Nephron progenitor cell (in vitro differentiated cells): ENCODE data around the gene TCERG1L.

Experiments
- DNase-seq: peaks from one replicate; pipeline ENCODE4 v3.0.0; 2021
- H3K27ac Mint-ChIP-seq: 2 replicates; pipeline ENCODE4 v1.8.0; 2021; ENCODE audit warnings: mild to moderate bottlenecking, moderate library complexity, mixed read lengths
- H3K27me3 Mint-ChIP-seq: 2 replicates; pipeline ENCODE4 v1.8.0; 2021; ENCODE audit warnings: mild to moderate bottlenecking, low read depth, mixed read lengths; ENCODE audit not compliant: poor library complexity
- H3K36me3 Mint-ChIP-seq: 2 replicates; pipeline ENCODE4 v1.8.0; 2021; ENCODE audit warnings: low read depth, mixed read lengths
- H3K4me1 Mint-ChIP-seq: 2 replicates; pipeline ENCODE4 v1.8.0; 2021; ENCODE audit warnings: mixed read lengths
- H3K4me3 Mint-ChIP-seq: 2 replicates; pipeline ENCODE4 v1.8.0; 2021; ENCODE audit warnings: mild to moderate bottlenecking, moderate library complexity, mixed read lengths
- H3K9me3 Mint-ChIP-seq: 2 replicates; pipeline ENCODE4 v1.8.0; 2021; ENCODE audit warnings: mild to moderate bottlenecking, moderate library complexity, mixed read lengths
- TF ChIP-seq, protein P1 (sequence below): fragments of 200-600 bp; sonication (generic); IDR thresholded peaks from 2 replicates; pipeline ENCODE4 v1.5.0; 2021; ENCODE audit warnings: antibody characterized with exemption

TCERG1L gene

DNA sequence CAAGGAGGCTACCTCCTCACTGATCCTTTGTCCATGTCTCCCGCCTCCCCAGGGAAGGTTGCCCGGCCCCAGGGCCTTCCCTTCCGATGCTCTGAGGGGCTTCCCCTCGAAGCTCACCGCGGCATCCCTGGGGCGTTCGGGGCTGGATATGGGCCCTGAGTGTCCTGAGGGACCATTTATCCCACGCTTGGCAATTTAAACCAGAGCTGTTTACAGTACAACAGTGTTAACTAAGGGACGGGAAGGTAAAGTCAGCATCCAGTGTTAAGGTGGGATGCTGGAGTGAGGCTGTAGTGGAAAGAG lies 92.0 kb downstream of the TCERG1L start:
- no peaks in the 10 kb centered on the region for H3K36me3 Mint-ChIP-seq
- H3K4me1 Mint-ChIP-seq, result peaks cover 22% of the 10 kb centered on the region
- TF ChIP-seq, protein P1, sequence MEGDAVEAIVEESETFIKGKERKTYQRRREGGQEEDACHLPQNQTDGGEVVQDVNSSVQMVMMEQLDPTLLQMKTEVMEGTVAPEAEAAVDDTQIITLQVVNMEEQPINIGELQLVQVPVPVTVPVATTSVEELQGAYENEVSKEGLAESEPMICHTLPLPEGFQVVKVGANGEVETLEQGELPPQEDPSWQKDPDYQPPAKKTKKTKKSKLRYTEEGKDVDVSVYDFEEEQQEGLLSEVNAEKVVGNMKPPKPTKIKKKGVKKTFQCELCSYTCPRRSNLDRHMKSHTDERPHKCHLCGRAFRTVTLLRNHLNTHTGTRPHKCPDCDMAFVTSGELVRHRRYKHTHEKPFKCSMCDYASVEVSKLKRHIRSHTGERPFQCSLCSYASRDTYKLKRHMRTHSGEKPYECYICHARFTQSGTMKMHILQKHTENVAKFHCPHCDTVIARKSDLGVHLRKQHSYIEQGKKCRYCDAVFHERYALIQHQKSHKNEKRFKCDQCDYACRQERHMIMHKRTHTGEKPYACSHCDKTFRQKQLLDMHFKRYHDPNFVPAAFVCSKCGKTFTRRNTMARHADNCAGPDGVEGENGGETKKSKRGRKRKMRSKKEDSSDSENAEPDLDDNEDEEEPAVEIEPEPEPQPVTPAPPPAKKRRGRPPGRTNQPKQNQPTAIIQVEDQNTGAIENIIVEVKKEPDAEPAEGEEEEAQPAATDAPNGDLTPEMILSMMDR, result no peak
- DNase-seq, result no peak
- H3K4me3 Mint-ChIP-seq, result no peak overlapping the region
- peaks cover 10% of the 10 kb centered on the region for H3K27me3 Mint-ChIP-seq
- H3K9me3 Mint-ChIP-seq, result no peaks in the 10 kb centered on the region
- no peak overlapping the region for H3K27ac Mint-ChIP-seq

DNA sequence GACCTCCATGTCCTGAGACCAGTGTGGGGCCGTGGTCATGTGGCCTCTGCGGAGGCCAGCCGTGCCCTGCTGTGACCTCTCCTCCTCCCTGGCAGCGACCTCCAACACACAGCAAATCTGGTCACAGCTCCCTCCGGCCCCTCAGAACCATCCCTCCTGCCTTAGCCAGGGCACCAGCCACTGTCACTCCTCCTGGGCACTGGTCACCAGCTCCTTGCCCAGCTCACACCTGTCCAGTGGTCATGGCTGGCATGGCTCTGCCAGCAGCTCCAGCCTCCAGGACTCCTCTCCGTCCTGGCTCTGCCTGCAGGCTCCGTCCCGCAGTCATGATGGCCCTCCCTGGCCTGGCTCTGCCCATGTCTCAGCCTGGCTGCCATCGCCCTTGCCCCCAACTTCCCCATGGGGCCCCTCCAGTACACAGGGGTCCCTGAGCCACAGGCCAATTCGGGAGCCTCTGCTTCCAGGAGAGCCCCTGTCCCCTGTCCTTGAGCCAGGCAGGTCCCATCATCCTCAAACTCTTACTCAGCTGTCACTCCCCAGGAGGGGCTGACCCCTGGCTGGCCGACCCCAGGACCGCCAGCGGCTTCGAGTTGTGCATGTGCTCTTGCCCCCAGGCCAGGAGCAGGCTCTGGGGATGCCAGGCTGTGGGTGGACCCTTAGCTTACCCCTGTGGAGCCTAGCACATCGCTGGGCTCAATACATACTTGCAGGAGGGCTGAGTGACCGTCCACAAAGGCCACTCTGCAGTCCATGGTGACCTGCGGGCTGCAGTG lies 92.5 kb downstream of the TCERG1L start:
- DNase-seq, result no peak
- TF ChIP-seq, protein P1, result no peak
- Mint-ChIP-seq H3K27ac (no peak overlapping the region), H3K36me3 (no peaks in the 10 kb centered on the region), H3K4me3 (no peak overlapping the region), H3K4me1 (peaks cover 21% of the 10 kb centered on the region), H3K9me3 (no peaks in the 10 kb centered on the region), H3K27me3 (peaks cover 10% of the 10 kb centered on the region)

DNA sequence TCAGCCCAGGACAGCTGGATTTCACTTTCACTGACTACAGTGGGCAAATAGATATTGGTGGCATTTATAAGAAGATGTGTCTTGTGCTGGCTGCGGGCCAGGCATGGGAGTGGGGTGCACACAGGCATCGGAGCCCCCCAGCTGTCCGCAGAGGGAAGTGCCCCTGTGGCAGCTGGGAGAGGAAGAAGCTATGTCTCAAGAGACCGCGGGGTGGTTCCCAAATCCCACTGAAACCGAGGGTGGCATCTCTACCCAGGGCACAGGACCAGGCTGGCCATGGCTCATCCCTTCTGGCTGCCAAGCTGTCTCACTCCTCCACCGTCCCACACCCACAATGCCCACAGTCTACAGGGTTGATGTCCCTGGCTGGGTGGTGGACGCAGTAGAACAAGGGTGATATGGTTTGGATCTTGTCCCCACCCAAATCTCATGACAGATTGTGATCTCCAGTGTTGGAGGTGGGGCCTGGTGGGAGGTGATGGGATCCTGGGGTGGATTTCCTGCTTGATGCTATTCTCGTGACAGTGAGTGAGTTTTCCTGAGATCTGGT lies 94.8 kb downstream of the TCERG1L start:
- H3K4me1 Mint-ChIP-seq, result peaks cover 18% of the 10 kb centered on the region
- H3K27ac Mint-ChIP-seq, result no peak overlapping the region
- no peaks in the 10 kb centered on the region for H3K36me3 Mint-ChIP-seq
- no peak for DNase-seq
- no peaks in the 10 kb centered on the region for H3K9me3 Mint-ChIP-seq
- H3K27me3 Mint-ChIP-seq, result peaks cover 8% of the 10 kb centered on the region
- no peak overlapping the region for H3K4me3 Mint-ChIP-seq
- TF ChIP-seq, protein P1, result no peak

DNA sequence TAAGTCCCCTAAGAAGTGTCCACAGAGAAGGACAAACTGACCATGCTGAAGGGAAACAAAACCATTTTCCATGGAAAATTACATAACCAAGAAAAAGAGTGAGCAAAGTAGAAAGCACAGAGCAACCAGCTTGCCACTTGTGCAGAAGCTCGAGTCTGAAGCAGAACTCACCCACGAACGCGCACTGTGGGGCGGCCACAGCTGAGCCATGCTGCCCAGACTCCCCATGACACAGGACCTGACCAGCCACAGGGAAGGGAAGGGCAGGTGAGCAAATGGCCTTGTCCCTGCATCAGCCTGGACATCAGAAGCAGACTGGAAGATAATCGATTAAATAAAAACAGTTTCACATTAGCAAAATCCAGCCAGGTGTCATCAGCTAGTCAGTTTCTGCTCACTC lies 95.7 kb downstream of the TCERG1L start:
- H3K4me3 Mint-ChIP-seq, result no peak overlapping the region
- no peaks in the 10 kb centered on the region for H3K9me3 Mint-ChIP-seq
- TF ChIP-seq, protein P1, result no peak

DNA sequence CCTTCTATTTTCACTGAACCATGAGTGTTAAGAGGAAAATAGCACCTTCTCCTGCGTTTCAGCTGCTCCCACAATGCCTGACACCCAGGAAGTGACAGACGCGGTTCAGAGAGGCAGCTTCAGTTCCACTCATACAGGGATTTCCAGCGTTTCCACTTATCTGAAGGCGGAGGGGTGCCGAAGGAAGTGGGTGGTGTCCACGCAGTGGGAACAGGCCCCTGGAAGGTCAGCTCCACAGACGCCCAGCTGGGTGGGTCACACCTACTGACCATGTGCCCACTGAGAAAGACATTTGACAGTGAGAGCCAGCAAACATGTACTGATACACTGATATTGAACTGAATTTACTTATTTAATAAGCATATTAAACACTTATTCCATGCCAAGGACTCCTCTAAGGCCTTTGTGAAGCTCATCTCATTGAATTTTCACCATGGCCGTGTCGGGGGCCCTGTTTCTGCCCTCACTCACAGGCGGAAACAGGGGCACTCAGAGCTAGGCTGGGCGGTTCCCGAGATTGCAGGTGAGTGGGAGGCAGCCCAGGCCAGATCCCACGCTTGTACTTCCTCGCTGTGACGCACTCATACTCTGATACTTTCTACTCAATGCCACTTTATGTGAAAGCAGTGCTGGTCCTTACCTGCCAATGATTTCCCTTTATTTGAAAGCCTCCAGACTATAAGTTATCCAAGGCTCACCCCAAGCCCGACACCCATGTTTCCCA lies 96.8 kb downstream of the TCERG1L start:
- peaks cover 13% of the 10 kb centered on the region for H3K27me3 Mint-ChIP-seq
- TF ChIP-seq, protein P1, result no peak
- DNase-seq, result no peak
- no peaks in the 10 kb centered on the region for H3K9me3 Mint-ChIP-seq
- no peaks in the 10 kb centered on the region for H3K36me3 Mint-ChIP-seq
- peak overlapping the region; percentile 40 for H3K27ac Mint-ChIP-seq
- peaks cover 14% of the 10 kb centered on the region for H3K4me1 Mint-ChIP-seq
- H3K4me3 Mint-ChIP-seq, result no peak overlapping the region

More for the DNA sequence above, 95.7 kb downstream of the TCERG1L start:
- H3K27ac Mint-ChIP-seq, result no peak overlapping the region
- H3K4me1 Mint-ChIP-seq, result peaks cover 14% of the 10 kb centered on the region
- no peak for DNase-seq
- no peaks in the 10 kb centered on the region for H3K36me3 Mint-ChIP-seq
- peaks cover 9% of the 10 kb centered on the region for H3K27me3 Mint-ChIP-seq
